GM12801 (cell line): Measurements from ENCODE around the gene FAM185A.
"Not testable (repeated sequence)": the region's sequence is repeated elsewhere in the genome, so short reads cannot be mapped to it uniquely, and the experiment has no call there.

Experiments
- CTCF ChIP-seq: IDR thresholded peaks from one replicate; pipeline ENCODE4 v1.5.1; 2011; ENCODE audit warnings: control low read depth; ENCODE audit not compliant: insufficient read length; ENCODE audit errors: extremely low read depth

The FAM185A gene

DNA sequence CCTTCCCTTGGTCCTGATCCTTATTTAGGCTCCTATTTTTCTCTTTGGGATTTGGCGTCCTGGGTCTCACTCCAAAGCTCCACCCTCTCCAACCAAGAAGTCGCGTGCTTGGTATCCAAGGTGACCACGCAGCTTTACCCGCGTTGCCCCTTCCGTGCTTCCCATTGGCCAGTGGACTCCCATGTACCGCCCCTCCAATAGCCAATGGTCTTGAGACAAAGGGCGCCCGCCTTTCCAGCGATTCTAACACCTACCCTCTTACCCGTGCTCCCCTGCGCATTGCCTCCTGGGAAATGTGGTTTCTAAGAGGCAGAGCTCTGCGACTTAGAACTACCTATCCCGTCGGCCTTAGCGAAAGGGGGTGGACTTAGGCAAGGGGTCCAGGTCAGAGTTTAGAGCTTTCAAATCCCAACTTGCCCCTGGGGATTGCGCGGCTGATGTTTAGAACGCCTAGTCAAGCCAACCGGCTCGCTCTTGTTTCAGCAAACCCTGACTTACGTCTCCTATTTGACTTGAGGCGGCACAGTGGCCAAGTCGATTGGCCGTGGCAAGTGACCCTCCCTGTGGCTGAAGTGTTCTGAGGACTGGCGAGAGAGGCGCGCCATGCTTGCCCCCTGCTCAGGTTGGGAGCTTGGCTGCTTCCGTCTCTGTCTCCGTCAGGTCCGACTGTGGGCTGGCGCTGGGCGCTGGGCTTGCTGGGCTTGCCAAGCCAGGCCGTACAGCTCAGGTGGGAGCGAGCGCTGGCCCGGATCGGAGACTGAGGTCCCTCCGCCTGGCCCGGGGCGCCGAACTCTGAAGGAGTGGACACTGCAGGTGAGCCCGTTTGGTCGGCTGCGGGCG lies at the start of gene FAM185A:
Gene FAM185A (plus strand): TSS at position 395 of the 840 bp plus-strand sequence. CDS start 209 bp downstream, at position 604.
- not testable (repeated sequence) for TF ChIP-seq CTCF

DNA sequence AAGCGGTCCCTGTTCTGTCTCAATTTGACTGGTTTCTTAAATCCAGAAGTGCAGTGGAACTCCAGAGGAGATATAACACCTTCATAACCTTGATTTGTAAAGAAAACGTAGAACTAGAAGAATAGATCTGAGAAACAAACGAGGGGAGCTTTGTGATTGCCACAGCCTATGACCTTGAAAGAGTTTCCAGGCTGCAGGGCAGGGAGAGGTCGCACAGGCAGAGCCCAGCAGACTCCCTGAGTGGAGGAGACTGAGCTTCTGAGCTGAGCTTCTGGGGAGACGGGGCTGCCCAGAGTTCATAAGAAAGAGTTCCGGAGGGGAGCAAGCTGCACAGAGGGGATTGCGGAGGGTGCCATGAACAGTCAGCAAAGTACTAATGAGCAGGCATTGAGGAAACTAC lies 57.8 kb downstream of the FAM185A start:
- no peak for TF ChIP-seq CTCF

DNA sequence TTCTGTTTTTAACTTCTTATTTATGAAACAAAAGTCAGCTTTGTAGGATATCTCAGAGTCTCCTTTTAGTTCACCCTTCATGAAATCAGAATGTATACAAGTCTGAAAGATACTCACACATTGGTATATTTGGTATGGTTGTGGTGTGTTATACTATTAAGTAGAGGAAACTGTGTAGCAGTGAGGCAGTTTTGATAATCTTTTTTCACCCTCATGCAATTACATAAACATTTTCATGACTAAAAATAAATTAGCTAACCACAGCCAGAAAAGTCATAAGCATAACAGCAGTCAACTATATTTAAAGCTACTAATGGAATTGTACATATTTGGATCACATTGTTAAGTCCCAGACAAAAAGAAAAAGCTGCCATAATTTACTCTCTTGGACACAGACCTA lies 62.1 kb downstream of the FAM185A start:
- no peak for TF ChIP-seq CTCF

- TF ChIP-seq CTCF = no peak
These were observed 63.3 kb downstream of the FAM185A start for GRCh38 chr7:102811942-102812678.

GRCh38 chr7:102813191-102814024 lies 64.6 kb downstream of the FAM185A start:
- no peak for TF ChIP-seq CTCF

DNA sequence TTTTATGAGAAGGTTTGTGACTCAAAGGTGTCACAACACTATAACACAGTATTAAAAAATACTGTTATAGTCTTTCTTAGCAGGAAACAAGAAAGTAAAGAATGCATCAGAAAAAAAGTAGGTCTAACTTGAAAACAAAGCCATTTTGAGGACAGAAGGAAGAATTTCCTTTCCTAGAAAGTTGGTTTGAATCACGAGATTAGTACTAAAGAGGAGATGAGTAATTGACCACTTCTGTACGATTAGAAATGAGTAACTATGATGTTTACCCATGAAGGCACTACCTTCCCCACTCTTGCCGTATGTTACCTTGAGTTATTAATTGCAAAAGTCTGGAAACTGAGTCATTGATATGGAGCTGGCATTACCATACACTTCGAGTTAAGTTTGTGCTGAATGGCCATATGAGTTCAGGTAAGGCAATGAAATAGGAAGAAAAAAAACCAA lies 65.2 kb downstream of the FAM185A start:
- TF ChIP-seq CTCF = no peak
